ENCODE measurements around the gene ATF7.
A peak's percentile ranks its signal among the peaks of the same experiment; 100 is the strongest.

Gene ATF7

GRCh38 chr12:53496752-53497032, 129.5 kb downstream of the ATF7 start:
- no peak for TF ChIP-seq CTCF (IDR thresholded peaks at IDR 0.05; ENCODE audit: low read depth, low read length)
- peak overlapping the region in 1 of 2 donors; percentile 11 for H3K4me3 ChIP-seq (replicated peaks in 1 of 2; ENCODE audit: low read depth in 2 of 2, low read length in 2 of 2)

GRCh38 chr12:53495903-53496751, 130.1 kb downstream of the ATF7 start:
- TF ChIP-seq CTCF (IDR thresholded peaks at IDR 0.05; ENCODE audit: low read depth, low read length), result no peak
- peak; percentile 71 to 93 for DNase-seq (ENCODE audit: low read depth in 2 of 2)
- peak overlapping the region in 1 of 2 donors; percentile 11 for H3K4me3 ChIP-seq (replicated peaks in 1 of 2; ENCODE audit: low read depth in 2 of 2, low read length in 2 of 2)

More at GRCh38 chr12:53496752-53497032, 129.5 kb downstream of the ATF7 start:
- no peak for DNase-seq (ENCODE audit: low read depth in 2 of 2)

- no peak for DNase-seq (ENCODE audit: low read depth in 2 of 2)
- H3K4me3 ChIP-seq (replicated peaks in 1 of 2; ENCODE audit: low read depth in 2 of 2, low read length in 2 of 2), result peak overlapping the region; percentile 30 to 56
- TF ChIP-seq CTCF (IDR thresholded peaks at IDR 0.05; ENCODE audit: low read depth, low read length), result no peak
These were observed 132.4 kb downstream of the ATF7 start for GRCh38 chr12:53493610-53494391.

- DNase-seq (ENCODE audit: low read depth in 2 of 2), result peak; percentile 86 to 95
- no peak for TF ChIP-seq CTCF (IDR thresholded peaks at IDR 0.05; ENCODE audit: low read depth, low read length)
- peak overlapping the region; percentile 40 to 56 for H3K4me3 ChIP-seq (replicated peaks in 1 of 2; ENCODE audit: low read depth in 2 of 2, low read length in 2 of 2)
These were observed 133.2 kb downstream of the ATF7 start for GRCh38 chr12:53492830-53493609.

GRCh38 chr12:53492188-53492587, 134.0 kb downstream of the ATF7 start:
- H3K4me3 ChIP-seq (replicated peaks in 1 of 2; ENCODE audit: low read depth in 2 of 2, low read length in 2 of 2), result peak overlapping the region; percentile 1 to 56
- no peak for TF ChIP-seq CTCF (IDR thresholded peaks at IDR 0.05; ENCODE audit: low read depth, low read length)
- DNase-seq (ENCODE audit: low read depth in 2 of 2), result no peak

GRCh38 chr12:53489242-53489864, 136.8 kb downstream of the ATF7 start:
- no peak for DNase-seq (ENCODE audit: low read depth in 2 of 2)
- TF ChIP-seq CTCF (IDR thresholded peaks at IDR 0.05; ENCODE audit: low read depth, low read length), result no peak
- no peak overlapping the region for H3K4me3 ChIP-seq (replicated peaks in 1 of 2; ENCODE audit: low read depth in 2 of 2, low read length in 2 of 2)

Measured in cardiac fibroblast (primary cell).